Panc1 (cell line): ENCODE data around the gene CFAP43. TPM values are rescaled to one million over a fixed set of nuclear protein-coding genes. Genes with fewer than 3 reads are reported as not detected.

Experiments
- ATAC-seq: fragments of 200-7000 bp; cut with Tn5 transposase; 2 replicates; pipeline ENCODE4 v1.9.1; 2020; ENCODE audit warnings: mild to moderate bottlenecking, moderate library complexity
- BruUV-seq: library from RNA; stranded (reverse); fragments of 400-500 nt; replicated peaks from 2 replicates; lab custom pipeline; 2021; lab: Mats Ljungman, UMichigan
- CTCF ChIA-PET: fragments of 300-600 bp; sonication (Branson Sonifier 250); formaldehyde crosslinking; loops from one replicate; lab custom pipeline; 2022; ENCODE audit warnings: antibody characterized with exemption; lab: Charles Lee
- POLR2A ChIA-PET: fragments of 300-600 bp; sonication (Branson Sonifier 250); formaldehyde crosslinking; loops from one replicate; lab custom pipeline; 2022; ENCODE audit warnings: antibody characterized with exemption; lab: Charles Lee
- DNase-seq: peaks from one replicate; pipeline ENCODE4 v3.0.0-alpha.2; 2010; ENCODE audit warnings: low read depth, low spot score
- H3K27ac ChIP-seq: 2 replicates; pipeline ENCODE4 v1.5.1; 2011; ENCODE audit warnings: mild to moderate bottlenecking, low read length, inconsistent platforms
- H3K27me3 ChIP-seq: fragments of 200-500 bp; sonication (Bioruptor generic); 2 replicates; pipeline ENCODE4 v1.6.0; 2014; ENCODE audit warnings: low read length, inconsistent platforms; ENCODE audit not compliant: control insufficient read depth, insufficient read depth
- H3K36me3 ChIP-seq: fragments of 200-500 bp; sonication (Bioruptor generic); 2 replicates; pipeline ENCODE4 v1.5.1; 2014; ENCODE audit warnings: inconsistent platforms, mild to moderate bottlenecking, low read length, moderate library complexity; ENCODE audit not compliant: control insufficient read depth, insufficient read depth
- H3K4me1 ChIP-seq: 2 replicates; pipeline ENCODE4 v1.5.1; 2011; ENCODE audit warnings: inconsistent platforms, mild to moderate bottlenecking, low read length, moderate library complexity; ENCODE audit not compliant: control insufficient read depth, insufficient read depth
- H3K4me3 ChIP-seq, 2 experiments: 2 replicates each; pipeline ENCODE4 v1.5.1; 2011 to 2012; ENCODE audit warnings: low read depth in 2 of 2, low read length in 2 of 2, mild to moderate bottlenecking in 2 of 2, inconsistent platforms in 1 of 2, moderate library complexity in 1 of 2
- H3K9me3 ChIP-seq: fragments of 200-500 bp; sonication (Bioruptor generic); 2 replicates; pipeline ENCODE4 v1.5.1; 2014; ENCODE audit warnings: low read depth, mild to moderate bottlenecking, inconsistent platforms, low read length, moderate library complexity; ENCODE audit not compliant: control insufficient read depth, insufficient read depth
- POLR2AphosphoS5 ChIP-seq: IDR thresholded peaks from 2 replicates; pipeline ENCODE4 v1.6.1; 2012; ENCODE audit warnings: mild to moderate bottlenecking, low read depth, low read length, moderate library complexity
- SIN3A ChIP-seq: IDR thresholded peaks from 2 replicates; pipeline ENCODE4 v1.6.1; 2012; ENCODE audit warnings: low read depth, mild to moderate bottlenecking, low read length, moderate library complexity, borderline replicate concordance; ENCODE audit not compliant: insufficient read depth
- TCF7L2 ChIP-seq: IDR thresholded peaks from 2 replicates; pipeline ENCODE4 v1.6.1; 2011; ENCODE audit warnings: mild to moderate bottlenecking, low read depth, low read length, inconsistent platforms
- in situ Hi-C: cut with HindIII; loops from 2 replicates; pipeline ENCODE4 v1.10.0; 2016; ENCODE audit warnings: low sequenced_read_pairs, low pct_unique_long_range_greater_than_20kb
- intact Hi-C: fragments of 100-400 bp; cut with micrococcal nuclease; formaldehyde crosslinking; loops from one replicate; pipeline ENCODE4 v1.10.0; 2022; ENCODE audit not compliant: unreplicated experiment
- total RNA-seq: library from RNA; stranded (reverse); gene quantifications from one replicate; pipeline ENCODE4 v1.2.1, GENCODE V29; 2021; ENCODE audit not compliant: unreplicated experiment
- TF ChIP-seq, protein P1 (sequence below), 2 experiments: IDR thresholded peaks; 2 replicates each; pipeline ENCODE4 v1.6.1; 2011 to 2012; ENCODE audit warnings: low read depth in 2 of 2, control low read depth in 1 of 2, low read length in 1 of 2, mild to moderate bottlenecking in 1 of 2, moderate library complexity in 1 of 2; ENCODE audit not compliant: insufficient read depth in 1 of 2
- TF ChIP-seq, protein P2 (sequence below): fragments of 450-650 bp; IDR thresholded peaks from 2 replicates; pipeline ENCODE4 v1.5.1; 2017; ENCODE audit warnings: mild to moderate bottlenecking

CFAP43 gene
- total RNA-seq, 1 experiment from 2014 or later, result 0.21 TPM

DNA sequence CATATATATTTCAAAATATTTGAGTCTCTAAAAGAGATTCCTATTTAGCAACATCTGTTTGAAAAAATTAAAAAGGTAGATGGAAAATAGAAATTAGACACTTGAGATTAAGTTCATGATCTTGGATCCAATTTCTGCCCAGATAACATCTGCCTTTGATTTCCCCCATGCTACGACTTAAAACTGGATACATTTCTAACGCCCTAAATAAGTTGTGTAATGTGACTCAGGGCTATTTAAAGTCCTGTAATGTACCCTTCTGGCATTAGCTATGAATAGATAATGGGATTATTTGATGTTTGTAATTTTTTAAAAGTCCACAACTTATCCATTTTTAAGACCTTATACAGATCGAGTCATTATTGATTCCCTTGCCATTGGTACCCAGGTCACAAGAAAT lies 23.4 kb downstream of the CFAP43 start:
- no peak overlapping the region for H3K4me3 ChIP-seq
- H3K4me1 ChIP-seq, result no peaks in the 10 kb centered on the region
- H3K27ac ChIP-seq, result no peak overlapping the region
- peaks cover 16% of the 10 kb centered on the region for H3K27me3 ChIP-seq
- BruUV-seq, result no TSS peak
- H3K36me3 ChIP-seq, result no peaks in the 10 kb centered on the region
- in situ Hi-C loops (no loop called here), intact Hi-C loops (loop anchor here (1.0 to 5.0 kb wide), 2 partner anchors 163 to 321 kb away; no protein-coding TSS in a partner anchor)
- POLR2A ChIA-PET, result no interaction called here
- no peaks in the 10 kb centered on the region for H3K9me3 ChIP-seq
- DNase-seq (no peak), ATAC-seq (no peak)
- no peak for TF ChIP-seq TCF7L2
- TF ChIP-seq SIN3A, result no peak
- TF ChIP-seq, protein P1, sequence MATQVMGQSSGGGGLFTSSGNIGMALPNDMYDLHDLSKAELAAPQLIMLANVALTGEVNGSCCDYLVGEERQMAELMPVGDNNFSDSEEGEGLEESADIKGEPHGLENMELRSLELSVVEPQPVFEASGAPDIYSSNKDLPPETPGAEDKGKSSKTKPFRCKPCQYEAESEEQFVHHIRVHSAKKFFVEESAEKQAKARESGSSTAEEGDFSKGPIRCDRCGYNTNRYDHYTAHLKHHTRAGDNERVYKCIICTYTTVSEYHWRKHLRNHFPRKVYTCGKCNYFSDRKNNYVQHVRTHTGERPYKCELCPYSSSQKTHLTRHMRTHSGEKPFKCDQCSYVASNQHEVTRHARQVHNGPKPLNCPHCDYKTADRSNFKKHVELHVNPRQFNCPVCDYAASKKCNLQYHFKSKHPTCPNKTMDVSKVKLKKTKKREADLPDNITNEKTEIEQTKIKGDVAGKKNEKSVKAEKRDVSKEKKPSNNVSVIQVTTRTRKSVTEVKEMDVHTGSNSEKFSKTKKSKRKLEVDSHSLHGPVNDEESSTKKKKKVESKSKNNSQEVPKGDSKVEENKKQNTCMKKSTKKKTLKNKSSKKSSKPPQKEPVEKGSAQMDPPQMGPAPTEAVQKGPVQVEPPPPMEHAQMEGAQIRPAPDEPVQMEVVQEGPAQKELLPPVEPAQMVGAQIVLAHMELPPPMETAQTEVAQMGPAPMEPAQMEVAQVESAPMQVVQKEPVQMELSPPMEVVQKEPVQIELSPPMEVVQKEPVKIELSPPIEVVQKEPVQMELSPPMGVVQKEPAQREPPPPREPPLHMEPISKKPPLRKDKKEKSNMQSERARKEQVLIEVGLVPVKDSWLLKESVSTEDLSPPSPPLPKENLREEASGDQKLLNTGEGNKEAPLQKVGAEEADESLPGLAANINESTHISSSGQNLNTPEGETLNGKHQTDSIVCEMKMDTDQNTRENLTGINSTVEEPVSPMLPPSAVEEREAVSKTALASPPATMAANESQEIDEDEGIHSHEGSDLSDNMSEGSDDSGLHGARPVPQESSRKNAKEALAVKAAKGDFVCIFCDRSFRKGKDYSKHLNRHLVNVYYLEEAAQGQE (IDR thresholded peaks at IDR 0.05; ENCODE audit: insufficient read depth in 1 of 2, low read depth in 2 of 2, low read length in 1 of 2), result no peak
- no peak for TF ChIP-seq POLR2AphosphoS5
- TF ChIP-seq, protein P2, sequence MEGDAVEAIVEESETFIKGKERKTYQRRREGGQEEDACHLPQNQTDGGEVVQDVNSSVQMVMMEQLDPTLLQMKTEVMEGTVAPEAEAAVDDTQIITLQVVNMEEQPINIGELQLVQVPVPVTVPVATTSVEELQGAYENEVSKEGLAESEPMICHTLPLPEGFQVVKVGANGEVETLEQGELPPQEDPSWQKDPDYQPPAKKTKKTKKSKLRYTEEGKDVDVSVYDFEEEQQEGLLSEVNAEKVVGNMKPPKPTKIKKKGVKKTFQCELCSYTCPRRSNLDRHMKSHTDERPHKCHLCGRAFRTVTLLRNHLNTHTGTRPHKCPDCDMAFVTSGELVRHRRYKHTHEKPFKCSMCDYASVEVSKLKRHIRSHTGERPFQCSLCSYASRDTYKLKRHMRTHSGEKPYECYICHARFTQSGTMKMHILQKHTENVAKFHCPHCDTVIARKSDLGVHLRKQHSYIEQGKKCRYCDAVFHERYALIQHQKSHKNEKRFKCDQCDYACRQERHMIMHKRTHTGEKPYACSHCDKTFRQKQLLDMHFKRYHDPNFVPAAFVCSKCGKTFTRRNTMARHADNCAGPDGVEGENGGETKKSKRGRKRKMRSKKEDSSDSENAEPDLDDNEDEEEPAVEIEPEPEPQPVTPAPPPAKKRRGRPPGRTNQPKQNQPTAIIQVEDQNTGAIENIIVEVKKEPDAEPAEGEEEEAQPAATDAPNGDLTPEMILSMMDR, result no peak
- CTCF ChIA-PET, result no interaction called here

DNA sequence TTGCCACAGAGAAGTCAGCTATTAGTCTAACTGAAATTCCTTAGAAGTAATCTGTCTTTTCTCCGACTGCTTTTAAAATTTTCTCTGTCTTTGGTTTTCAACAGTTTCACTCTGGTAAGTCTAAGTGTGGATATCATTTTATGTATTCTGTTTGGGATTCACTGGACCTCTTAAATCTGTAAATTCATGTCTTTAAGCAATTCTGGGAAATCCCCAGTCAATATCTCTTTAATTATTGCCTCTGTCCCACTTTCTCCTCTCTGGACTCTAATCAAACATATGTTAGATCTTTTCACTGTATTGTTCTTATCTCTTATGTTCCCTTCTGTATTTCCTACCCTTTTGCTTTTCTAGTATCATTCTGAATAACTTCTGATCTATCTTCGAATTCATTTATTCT lies 29.9 kb downstream of the CFAP43 start:
- in situ Hi-C loops (no loop called here), intact Hi-C loops (no loop called here)
- TF ChIP-seq POLR2AphosphoS5, result no peak
- TF ChIP-seq TCF7L2, result no peak
- no peak for TF ChIP-seq SIN3A
- TF ChIP-seq, protein P2, result no peak
- TF ChIP-seq, protein P1 (IDR thresholded peaks at IDR 0.05; ENCODE audit: insufficient read depth in 1 of 2, low read depth in 2 of 2, low read length in 1 of 2), result no peak
- Histone ChIP-seq H3K36me3 (no peaks in the 10 kb centered on the region), H3K9me3 (no peaks in the 10 kb centered on the region), H3K27me3 (no peaks in the 10 kb centered on the region; the same call in 1 of the 2 replicates), H3K27ac (no peak overlapping the region), H3K4me1 (peaks cover 5% of the 10 kb centered on the region; the same call in 1 of the 2 replicates), H3K4me3 (no peak overlapping the region)
- ChIA-PET CTCF (no interaction called here), POLR2A (no interaction called here)
- ATAC-seq (no peak), DNase-seq (no peak)
- no TSS peak for BruUV-seq
